Measurements from ENCODE around the gene SERPINE1.
A peak's percentile ranks its signal among the peaks of the same experiment; 100 is the strongest.
"Not testable (repeated sequence)": the region's sequence is repeated elsewhere in the genome, so short reads cannot be mapped to it uniquely, and the experiment has no call there.

SERPINE1 gene

GRCh38 chr7:101126651-101127459, at the start of gene SERPINE1:
Gene SERPINE1 (plus strand): TSS chr7:101127104. CDS start chr7:101128394, 1,290 bp downstream.
- peak; percentile 91 for DNase-seq (ENCODE audit: low spot score)

- DNase-seq (ENCODE audit: low spot score) = peak; percentile 79
These were observed 49.4 kb upstream of the SERPINE1 start for GRCh38 chr7:101077303-101078086.

- no peak for DNase-seq (ENCODE audit: low spot score)
These were observed 45.5 kb upstream of the SERPINE1 start for GRCh38 chr7:101081432-101081831.

GRCh38 chr7:101084865-101085161, 42.1 kb upstream of the SERPINE1 start:
- DNase-seq (ENCODE audit: low spot score) = no peak

GRCh38 chr7:101085162-101085964, 41.5 kb upstream of the SERPINE1 start, which contains the start of gene TRIM56:
Gene TRIM56 (plus strand): TSS chr7:101085481. CDS start chr7:101087313, 1,832 bp downstream.
- DNase-seq (ENCODE audit: low spot score) = peak; percentile 85

GRCh38 chr7:101087334-101088068, 39.4 kb upstream of the SERPINE1 start:
- DNase-seq (ENCODE audit: low spot score) = no peak

GRCh38 chr7:101088069-101088425, 38.9 kb upstream of the SERPINE1 start:
- DNase-seq (ENCODE audit: low spot score) = no peak

GRCh38 chr7:101088858-101089529, 37.9 kb upstream of the SERPINE1 start:
- DNase-seq (ENCODE audit: low spot score) = no peak

- no peak for DNase-seq (ENCODE audit: low spot score)
These were observed 37.0 kb upstream of the SERPINE1 start for GRCh38 chr7:101089876-101090275.

- DNase-seq (ENCODE audit: low spot score) = not testable (repeated sequence)
These were observed 34.5 kb upstream of the SERPINE1 start for GRCh38 chr7:101092266-101092905.

- no peak for DNase-seq (ENCODE audit: low spot score)
These were observed 33.0 kb upstream of the SERPINE1 start for GRCh38 chr7:101093906-101094305.

GRCh38 chr7:101094376-101094775, 32.5 kb upstream of the SERPINE1 start:
- DNase-seq (ENCODE audit: low spot score) = no peak

GRCh38 chr7:101094791-101095375, 32.0 kb upstream of the SERPINE1 start:
- DNase-seq (ENCODE audit: low spot score) = no peak

GRCh38 chr7:101096331-101096956, 30.5 kb upstream of the SERPINE1 start:
- no peak for DNase-seq (ENCODE audit: low spot score)

- DNase-seq (ENCODE audit: low spot score) = no peak
These were observed 30.0 kb upstream of the SERPINE1 start for GRCh38 chr7:101096957-101097347.

- no peak for DNase-seq (ENCODE audit: low spot score)
These were observed 29.3 kb upstream of the SERPINE1 start for GRCh38 chr7:101097561-101097960.

- DNase-seq (ENCODE audit: low spot score) = peak; percentile 88
These were observed 26.7 kb upstream of the SERPINE1 start for GRCh38 chr7:101099969-101100781.

- DNase-seq (ENCODE audit: low spot score) = no peak
These were observed 25.8 kb upstream of the SERPINE1 start for GRCh38 chr7:101100858-101101847.
